ENCODE data around the gene C4orf36. TPM values are rescaled to one million over a fixed set of nuclear protein-coding genes. Genes with fewer than 3 reads are reported as not detected.
A peak's percentile ranks its signal among the peaks of the same experiment; 100 is the strongest.

C4orf36 gene
- total RNA-seq, 6 experiments from 2014 or later = 0.66 to 2.5 (median 1.5) TPM

- no peaks in the 10 kb centered on the region for H3K27me3 Mint-ChIP-seq (ENCODE audit: insufficient read depth)
- peaks cover 65% of the 10 kb centered on the region for H3K4me1 Mint-ChIP-seq (ENCODE audit: low read depth)
- peak; percentile 39 for DNase-seq
- no peak overlapping the region; the same call in 1 of the 2 replicates for H3K4me3 Mint-ChIP-seq
- no peaks in the 10 kb centered on the region for H3K9me3 Mint-ChIP-seq
- H3K27ac Mint-ChIP-seq = peak overlapping the region; percentile 45
- H3K36me3 Mint-ChIP-seq (ENCODE audit: low read depth) = 0 out of 2 replicates have a peak, but pooled peaks cover 5% of the 10 kb centered on the region
- no peak for TF ChIP-seq CTCF (IDR thresholded peaks at IDR 0.05)
These were observed 27.5 kb upstream of the C4orf36 start for GRCh38 chr4:86919561-86920223.

- H3K4me3 Mint-ChIP-seq = peak overlapping the region; percentile 26
- H3K9me3 Mint-ChIP-seq = no peaks in the 10 kb centered on the region
- DNase-seq = peak; percentile 54
- no peaks in the 10 kb centered on the region for H3K27me3 Mint-ChIP-seq (ENCODE audit: insufficient read depth)
- H3K36me3 Mint-ChIP-seq (ENCODE audit: low read depth) = 0 out of 2 replicates have a peak, but pooled peaks cover 5% of the 10 kb centered on the region
- H3K27ac Mint-ChIP-seq = peak overlapping the region; percentile 78
- H3K4me1 Mint-ChIP-seq (ENCODE audit: low read depth) = peaks cover 54% of the 10 kb centered on the region
- no peak for TF ChIP-seq CTCF (IDR thresholded peaks at IDR 0.05)
These were observed 26.4 kb upstream of the C4orf36 start for GRCh38 chr4:86918539-86919072.

GRCh38 chr4:86917212-86918039 lies 25.2 kb upstream of the C4orf36 start:
- 0 out of 2 replicates have a peak, but pooled peaks cover 5% of the 10 kb centered on the region for H3K36me3 Mint-ChIP-seq (ENCODE audit: low read depth)
- TF ChIP-seq CTCF (IDR thresholded peaks at IDR 0.05) = no peak
- H3K27me3 Mint-ChIP-seq (ENCODE audit: insufficient read depth) = no peaks in the 10 kb centered on the region
- H3K4me3 Mint-ChIP-seq = no peak overlapping the region
- no peaks in the 10 kb centered on the region for H3K9me3 Mint-ChIP-seq
- DNase-seq = no peak
- peaks cover 47% of the 10 kb centered on the region for H3K4me1 Mint-ChIP-seq (ENCODE audit: low read depth)
- H3K27ac Mint-ChIP-seq = no peak overlapping the region

- DNase-seq = no peak
- no peak overlapping the region for H3K27ac Mint-ChIP-seq
- H3K4me3 Mint-ChIP-seq = no peak overlapping the region
- H3K36me3 Mint-ChIP-seq (ENCODE audit: low read depth) = 0 out of 2 replicates have a peak, but pooled peaks cover 5% of the 10 kb centered on the region
- peaks cover 42% of the 10 kb centered on the region for H3K4me1 Mint-ChIP-seq (ENCODE audit: low read depth)
- H3K27me3 Mint-ChIP-seq (ENCODE audit: insufficient read depth) = no peaks in the 10 kb centered on the region
- no peak for TF ChIP-seq CTCF (IDR thresholded peaks at IDR 0.05)
- no peaks in the 10 kb centered on the region for H3K9me3 Mint-ChIP-seq
These were observed 24.2 kb upstream of the C4orf36 start for GRCh38 chr4:86916392-86916791.

GRCh38 chr4:86910820-86911684 lies 18.8 kb upstream of the C4orf36 start:
- DNase-seq = no peak
- no peak overlapping the region for H3K4me3 Mint-ChIP-seq
- H3K27ac Mint-ChIP-seq = no peak overlapping the region
- H3K36me3 Mint-ChIP-seq (ENCODE audit: low read depth) = no peaks in the 10 kb centered on the region
- no peaks in the 10 kb centered on the region for H3K9me3 Mint-ChIP-seq
- TF ChIP-seq CTCF (IDR thresholded peaks at IDR 0.05) = no peak
- no peaks in the 10 kb centered on the region for H3K27me3 Mint-ChIP-seq (ENCODE audit: insufficient read depth)
- peaks cover 24% of the 10 kb centered on the region for H3K4me1 Mint-ChIP-seq (ENCODE audit: low read depth)
